Measurements from ENCODE around the gene GFOD2. TPM values are rescaled to one million over a fixed set of nuclear protein-coding genes. Genes with fewer than 3 reads are reported as not detected.
A peak's percentile ranks its signal among the peaks of the same experiment; 100 is the strongest.

Gene GFOD2
- total and polyA plus RNA-seq, 2 of the 13 experiments (the other 11 are each of a cell fraction or from before 2014, with no cell fraction given): 11.1 to 17.2 TPM

GRCh38 chr16:67726106-67727034 is 7.3 kb upstream of the GFOD2 start (continued):
- TF ChIP-seq, protein P1, sequence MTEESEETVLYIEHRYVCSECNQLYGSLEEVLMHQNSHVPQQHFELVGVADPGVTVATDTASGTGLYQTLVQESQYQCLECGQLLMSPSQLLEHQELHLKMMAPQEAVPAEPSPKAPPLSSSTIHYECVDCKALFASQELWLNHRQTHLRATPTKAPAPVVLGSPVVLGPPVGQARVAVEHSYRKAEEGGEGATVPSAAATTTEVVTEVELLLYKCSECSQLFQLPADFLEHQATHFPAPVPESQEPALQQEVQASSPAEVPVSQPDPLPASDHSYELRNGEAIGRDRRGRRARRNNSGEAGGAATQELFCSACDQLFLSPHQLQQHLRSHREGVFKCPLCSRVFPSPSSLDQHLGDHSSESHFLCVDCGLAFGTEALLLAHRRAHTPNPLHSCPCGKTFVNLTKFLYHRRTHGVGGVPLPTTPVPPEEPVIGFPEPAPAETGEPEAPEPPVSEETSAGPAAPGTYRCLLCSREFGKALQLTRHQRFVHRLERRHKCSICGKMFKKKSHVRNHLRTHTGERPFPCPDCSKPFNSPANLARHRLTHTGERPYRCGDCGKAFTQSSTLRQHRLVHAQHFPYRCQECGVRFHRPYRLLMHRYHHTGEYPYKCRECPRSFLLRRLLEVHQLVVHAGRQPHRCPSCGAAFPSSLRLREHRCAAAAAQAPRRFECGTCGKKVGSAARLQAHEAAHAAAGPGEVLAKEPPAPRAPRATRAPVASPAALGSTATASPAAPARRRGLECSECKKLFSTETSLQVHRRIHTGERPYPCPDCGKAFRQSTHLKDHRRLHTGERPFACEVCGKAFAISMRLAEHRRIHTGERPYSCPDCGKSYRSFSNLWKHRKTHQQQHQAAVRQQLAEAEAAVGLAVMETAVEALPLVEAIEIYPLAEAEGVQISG (CRISPR knock-in tag; IDR thresholded peaks at IDR 0.05): peak; percentile 44; the same call in 1 of the 2 replicates
- TF ChIP-seq GPN1 (CRISPR knock-in tag; IDR thresholded peaks at IDR 0.05; ENCODE audit: borderline replicate concordance): no peak
- peak; percentile 96 for TF ChIP-seq ZNF687 (CRISPR knock-in tag; IDR thresholded peaks at IDR 0.05)
- TF ChIP-seq ZNF607 (CRISPR knock-in tag; IDR thresholded peaks at IDR 0.05; ENCODE audit: borderline replicate concordance): no peak
- TF ChIP-seq, protein P2, sequence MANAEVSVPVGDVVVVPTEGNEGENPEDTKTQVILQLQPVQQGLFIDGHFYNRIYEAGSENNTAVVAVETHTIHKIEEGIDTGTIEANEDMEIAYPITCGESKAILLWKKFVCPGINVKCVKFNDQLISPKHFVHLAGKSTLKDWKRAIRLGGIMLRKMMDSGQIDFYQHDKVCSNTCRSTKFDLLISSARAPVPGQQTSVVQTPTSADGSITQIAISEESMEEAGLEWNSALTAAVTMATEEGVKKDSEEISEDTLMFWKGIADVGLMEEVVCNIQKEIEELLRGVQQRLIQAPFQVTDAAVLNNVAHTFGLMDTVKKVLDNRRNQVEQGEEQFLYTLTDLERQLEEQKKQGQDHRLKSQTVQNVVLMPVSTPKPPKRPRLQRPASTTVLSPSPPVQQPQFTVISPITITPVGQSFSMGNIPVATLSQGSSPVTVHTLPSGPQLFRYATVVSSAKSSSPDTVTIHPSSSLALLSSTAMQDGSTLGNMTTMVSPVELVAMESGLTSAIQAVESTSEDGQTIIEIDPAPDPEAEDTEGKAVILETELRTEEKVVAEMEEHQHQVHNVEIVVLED (CRISPR knock-in tag; IDR thresholded peaks at IDR 0.05; ENCODE audit: borderline replicate concordance): peak; percentile 39; the same call in 1 of the 2 replicates
- no peak for TF ChIP-seq HES4 (CRISPR knock-in tag; IDR thresholded peaks at IDR 0.05; ENCODE audit: borderline replicate concordance)
- no peak for TF ChIP-seq HNF1A (IDR thresholded peaks at IDR 0.05; ENCODE audit: low read depth)
- no peak for TF ChIP-seq HNF1A (CRISPR knock-in tag; IDR thresholded peaks at IDR 0.05; ENCODE audit: borderline replicate concordance)
- TF ChIP-seq MIXL1 (CRISPR knock-in tag; IDR thresholded peaks at IDR 0.05): 0 out of 2 replicates have a peak, but pooled peaks have one; percentile 14
- TF ChIP-seq FOXO1 (CRISPR knock-in tag; IDR thresholded peaks at IDR 0.05): peak; percentile 35; the same call in 1 of the 2 replicates
- TF ChIP-seq, protein P3, sequence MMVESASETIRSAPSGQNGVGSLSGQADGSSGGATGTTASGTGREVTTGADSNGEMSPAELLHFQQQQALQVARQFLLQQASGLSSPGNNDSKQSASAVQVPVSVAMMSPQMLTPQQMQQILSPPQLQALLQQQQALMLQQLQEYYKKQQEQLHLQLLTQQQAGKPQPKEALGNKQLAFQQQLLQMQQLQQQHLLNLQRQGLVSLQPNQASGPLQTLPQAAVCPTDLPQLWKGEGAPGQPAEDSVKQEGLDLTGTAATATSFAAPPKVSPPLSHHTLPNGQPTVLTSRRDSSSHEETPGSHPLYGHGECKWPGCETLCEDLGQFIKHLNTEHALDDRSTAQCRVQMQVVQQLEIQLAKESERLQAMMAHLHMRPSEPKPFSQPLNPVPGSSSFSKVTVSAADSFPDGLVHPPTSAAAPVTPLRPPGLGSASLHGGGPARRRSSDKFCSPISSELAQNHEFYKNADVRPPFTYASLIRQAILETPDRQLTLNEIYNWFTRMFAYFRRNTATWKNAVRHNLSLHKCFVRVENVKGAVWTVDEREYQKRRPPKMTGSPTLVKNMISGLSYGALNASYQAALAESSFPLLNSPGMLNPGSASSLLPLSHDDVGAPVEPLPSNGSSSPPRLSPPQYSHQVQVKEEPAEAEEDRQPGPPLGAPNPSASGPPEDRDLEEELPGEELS (CRISPR knock-in tag; IDR thresholded peaks at IDR 0.05): peak; percentile 55
- TF ChIP-seq ZNF335 (CRISPR knock-in tag; IDR thresholded peaks at IDR 0.05): peak; percentile 79; the same call in 1 of the 2 replicates
